ENCODE results near the gene GPNMB. TPM values are rescaled to one million over a fixed set of nuclear protein-coding genes. Genes with fewer than 3 reads are reported as not detected.
A peak's percentile ranks its signal among the peaks of the same experiment; 100 is the strongest.

GPNMB gene
- total and polyA plus RNA-seq, 10 of the 15 experiments (the other 5 are each of a cell fraction or from before 2014, with no cell fraction given), result 5.9 to 22.3 (median 10.0) TPM

GRCh38 chr7:23298885-23299769 lies 52.6 kb downstream of the GPNMB start, which contains the start of gene MALSU1 (continued):
- TF ChIP-seq CUX1 (IDR thresholded peaks at IDR 0.05; ENCODE audit: insufficient replicate concordance, low read depth, low read length), result no peak
- TF ChIP-seq MTA2 (IDR thresholded peaks at IDR 0.05; ENCODE audit: low read depth), result peak; percentile 75
- TF ChIP-seq POU2F2 (IDR thresholded peaks at IDR 0.05; ENCODE audit: borderline replicate concordance, low read depth, low read length), result peak; percentile 78; the same call in 1 of the 3 replicates
- no peak for TF ChIP-seq TCF7 (IDR thresholded peaks at IDR 0.05; ENCODE audit: borderline replicate concordance)
- no peak for TF ChIP-seq KAT2A (conservative IDR thresholded peaks at IDR 0.05; ENCODE audit: control insufficient read depth, low read depth, low read length)
- no peak for TF ChIP-seq ZNF217 (IDR thresholded peaks at IDR 0.05)
- TF ChIP-seq CEBPZ (IDR thresholded peaks at IDR 0.05; ENCODE audit: low read depth, low read length), result no peak
- TF ChIP-seq SPI1 (IDR thresholded peaks at IDR 0.05; ENCODE audit: borderline replicate concordance, insufficient read depth, low read depth, low read length), result no peak
- TF ChIP-seq TBL1XR1 (IDR thresholded peaks at IDR 0.05; ENCODE audit: low read depth, low read length), result no peak
- no peak for TF ChIP-seq NFYA (IDR thresholded peaks at IDR 0.05; ENCODE audit: borderline replicate concordance, low read depth, low read length)
- no peak for TF ChIP-seq RAD51 (IDR thresholded peaks at IDR 0.05)
- no peak for TF ChIP-seq SUPT20H (IDR thresholded peaks at IDR 0.05; ENCODE audit: borderline replicate concordance, control insufficient read depth, low read depth, low read length)
- TF ChIP-seq HCFC1 (IDR thresholded peaks at IDR 0.05; ENCODE audit: low read length), result peak; percentile 53
- peak; percentile 80 for TF ChIP-seq TAF1 (IDR thresholded peaks at IDR 0.05; ENCODE audit: borderline replicate concordance, low read depth, low read length)
- TF ChIP-seq, protein P1, sequence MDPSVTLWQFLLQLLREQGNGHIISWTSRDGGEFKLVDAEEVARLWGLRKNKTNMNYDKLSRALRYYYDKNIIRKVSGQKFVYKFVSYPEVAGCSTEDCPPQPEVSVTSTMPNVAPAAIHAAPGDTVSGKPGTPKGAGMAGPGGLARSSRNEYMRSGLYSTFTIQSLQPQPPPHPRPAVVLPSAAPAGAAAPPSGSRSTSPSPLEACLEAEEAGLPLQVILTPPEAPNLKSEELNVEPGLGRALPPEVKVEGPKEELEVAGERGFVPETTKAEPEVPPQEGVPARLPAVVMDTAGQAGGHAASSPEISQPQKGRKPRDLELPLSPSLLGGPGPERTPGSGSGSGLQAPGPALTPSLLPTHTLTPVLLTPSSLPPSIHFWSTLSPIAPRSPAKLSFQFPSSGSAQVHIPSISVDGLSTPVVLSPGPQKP (IDR thresholded peaks at IDR 0.05; ENCODE audit: low read depth, low read length), result no peak
- TF ChIP-seq, protein P2, sequence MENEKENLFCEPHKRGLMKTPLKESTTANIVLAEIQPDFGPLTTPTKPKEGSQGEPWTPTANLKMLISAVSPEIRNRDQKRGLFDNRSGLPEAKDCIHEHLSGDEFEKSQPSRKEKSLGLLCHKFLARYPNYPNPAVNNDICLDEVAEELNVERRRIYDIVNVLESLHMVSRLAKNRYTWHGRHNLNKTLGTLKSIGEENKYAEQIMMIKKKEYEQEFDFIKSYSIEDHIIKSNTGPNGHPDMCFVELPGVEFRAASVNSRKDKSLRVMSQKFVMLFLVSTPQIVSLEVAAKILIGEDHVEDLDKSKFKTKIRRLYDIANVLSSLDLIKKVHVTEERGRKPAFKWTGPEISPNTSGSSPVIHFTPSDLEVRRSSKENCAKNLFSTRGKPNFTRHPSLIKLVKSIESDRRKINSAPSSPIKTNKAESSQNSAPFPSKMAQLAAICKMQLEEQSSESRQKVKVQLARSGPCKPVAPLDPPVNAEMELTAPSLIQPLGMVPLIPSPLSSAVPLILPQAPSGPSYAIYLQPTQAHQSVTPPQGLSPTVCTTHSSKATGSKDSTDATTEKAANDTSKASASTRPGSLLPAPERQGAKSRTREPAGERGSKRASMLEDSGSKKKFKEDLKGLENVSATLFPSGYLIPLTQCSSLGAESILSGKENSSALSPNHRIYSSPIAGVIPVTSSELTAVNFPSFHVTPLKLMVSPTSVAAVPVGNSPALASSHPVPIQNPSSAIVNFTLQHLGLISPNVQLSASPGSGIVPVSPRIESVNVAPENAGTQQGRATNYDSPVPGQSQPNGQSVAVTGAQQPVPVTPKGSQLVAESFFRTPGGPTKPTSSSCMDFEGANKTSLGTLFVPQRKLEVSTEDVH (IDR thresholded peaks at IDR 0.05; ENCODE audit: low read depth, partially characterized antibody), result peak; percentile 59

Data from GM12878 (cell line).